Measurements from ENCODE around the gene AHNAK. TPM values are rescaled to one million over a fixed set of nuclear protein-coding genes. Genes with fewer than 3 reads are reported as not detected.
"Not testable (repeated sequence)": the region's sequence is repeated elsewhere in the genome, so short reads cannot be mapped to it uniquely, and the experiment has no call there.

The AHNAK gene
- total RNA-seq, 1 donor from 2014 or later: 136 TPM

DNA sequence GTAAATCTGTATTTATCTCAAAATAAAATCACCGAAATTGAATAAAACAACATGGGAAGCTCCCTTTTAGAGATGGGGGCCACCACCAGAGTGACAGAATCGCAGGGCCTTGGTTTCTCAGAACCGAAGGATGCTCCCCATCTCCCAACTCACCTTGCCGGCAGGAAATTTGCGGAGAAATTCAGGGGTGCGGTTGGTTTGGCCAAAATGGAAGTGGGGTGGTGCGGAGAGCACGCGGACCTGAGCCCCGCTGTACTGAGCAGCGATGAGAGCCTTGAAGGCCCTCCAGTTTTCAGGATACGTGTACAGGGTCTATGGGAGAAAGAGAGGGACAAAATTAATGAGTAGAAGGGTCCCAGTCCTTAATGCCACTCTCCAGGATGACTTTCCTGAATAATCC is 25.8 kb upstream of the AHNAK start:
- H3K27ac Mint-ChIP-seq (ENCODE audit: unreplicated experiment): no peak overlapping the region
- TF ChIP-seq, protein P1, sequence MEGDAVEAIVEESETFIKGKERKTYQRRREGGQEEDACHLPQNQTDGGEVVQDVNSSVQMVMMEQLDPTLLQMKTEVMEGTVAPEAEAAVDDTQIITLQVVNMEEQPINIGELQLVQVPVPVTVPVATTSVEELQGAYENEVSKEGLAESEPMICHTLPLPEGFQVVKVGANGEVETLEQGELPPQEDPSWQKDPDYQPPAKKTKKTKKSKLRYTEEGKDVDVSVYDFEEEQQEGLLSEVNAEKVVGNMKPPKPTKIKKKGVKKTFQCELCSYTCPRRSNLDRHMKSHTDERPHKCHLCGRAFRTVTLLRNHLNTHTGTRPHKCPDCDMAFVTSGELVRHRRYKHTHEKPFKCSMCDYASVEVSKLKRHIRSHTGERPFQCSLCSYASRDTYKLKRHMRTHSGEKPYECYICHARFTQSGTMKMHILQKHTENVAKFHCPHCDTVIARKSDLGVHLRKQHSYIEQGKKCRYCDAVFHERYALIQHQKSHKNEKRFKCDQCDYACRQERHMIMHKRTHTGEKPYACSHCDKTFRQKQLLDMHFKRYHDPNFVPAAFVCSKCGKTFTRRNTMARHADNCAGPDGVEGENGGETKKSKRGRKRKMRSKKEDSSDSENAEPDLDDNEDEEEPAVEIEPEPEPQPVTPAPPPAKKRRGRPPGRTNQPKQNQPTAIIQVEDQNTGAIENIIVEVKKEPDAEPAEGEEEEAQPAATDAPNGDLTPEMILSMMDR (IDR thresholded peaks at IDR 0.05; ENCODE audit: unreplicated experiment): no peak
- H3K4me1 Mint-ChIP-seq (ENCODE audit: unreplicated experiment): peaks cover 62% of the 10 kb centered on the region

DNA sequence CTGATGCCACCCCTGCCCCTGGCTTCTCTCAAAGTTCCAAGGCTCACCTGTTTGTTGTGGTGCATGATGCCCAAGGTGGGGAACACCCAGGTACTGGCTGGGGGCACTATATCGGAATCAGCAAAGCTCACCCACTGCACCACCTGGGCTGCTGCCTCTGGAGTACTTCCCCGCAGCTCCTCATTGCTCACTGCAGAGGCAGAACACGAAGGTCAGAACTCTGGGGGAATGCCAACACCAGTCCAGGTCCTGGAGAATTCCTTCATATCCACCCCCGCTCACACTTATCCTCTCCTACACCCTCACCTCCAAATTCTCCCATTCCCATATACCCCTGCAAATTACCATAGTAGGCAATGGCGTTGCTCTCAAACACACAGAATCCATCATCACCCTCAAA is 24.9 kb upstream of the AHNAK start:
- H3K9me3 Mint-ChIP-seq (ENCODE audit: unreplicated experiment); H3K27me3 Mint-ChIP-seq (ENCODE audit: unreplicated experiment); DNase-seq (ENCODE audit: low spot score): not testable (repeated sequence)
- Mint-ChIP-seq H3K27ac (ENCODE audit: unreplicated experiment) (peak overlapping the region; percentile 49), H3K4me1 (ENCODE audit: unreplicated experiment) (peaks cover 56% of the 10 kb centered on the region), H3K36me3 (ENCODE audit: low read depth, unreplicated experiment) (peaks cover 54% of the 10 kb centered on the region), H3K4me3 (ENCODE audit: unreplicated experiment) (peak overlapping the region; percentile 99)

More for the DNA sequence above, 25.8 kb upstream of the AHNAK start:
- Mint-ChIP-seq H3K27me3 (ENCODE audit: unreplicated experiment) (peaks cover 8% of the 10 kb centered on the region), H3K4me3 (ENCODE audit: unreplicated experiment) (peak overlapping the region; percentile 99), H3K36me3 (ENCODE audit: low read depth, unreplicated experiment) (peaks cover 49% of the 10 kb centered on the region), H3K9me3 (ENCODE audit: unreplicated experiment) (no peaks in the 10 kb centered on the region)
- no peak for DNase-seq (ENCODE audit: low spot score)

- DNase-seq (ENCODE audit: low spot score); H3K9me3 Mint-ChIP-seq (ENCODE audit: unreplicated experiment); H3K27me3 Mint-ChIP-seq (ENCODE audit: unreplicated experiment): not testable (repeated sequence)
- H3K27ac Mint-ChIP-seq (ENCODE audit: unreplicated experiment): peak overlapping the region; percentile 20
- peak overlapping the region; percentile 81 for H3K4me3 Mint-ChIP-seq (ENCODE audit: unreplicated experiment)
- H3K36me3 Mint-ChIP-seq (ENCODE audit: low read depth, unreplicated experiment): peaks cover 58% of the 10 kb centered on the region
- H3K4me1 Mint-ChIP-seq (ENCODE audit: unreplicated experiment): peaks cover 50% of the 10 kb centered on the region
Measured at GRCh38 chr11:62570903-62571302, 24.3 kb upstream of the AHNAK start.

DNA sequence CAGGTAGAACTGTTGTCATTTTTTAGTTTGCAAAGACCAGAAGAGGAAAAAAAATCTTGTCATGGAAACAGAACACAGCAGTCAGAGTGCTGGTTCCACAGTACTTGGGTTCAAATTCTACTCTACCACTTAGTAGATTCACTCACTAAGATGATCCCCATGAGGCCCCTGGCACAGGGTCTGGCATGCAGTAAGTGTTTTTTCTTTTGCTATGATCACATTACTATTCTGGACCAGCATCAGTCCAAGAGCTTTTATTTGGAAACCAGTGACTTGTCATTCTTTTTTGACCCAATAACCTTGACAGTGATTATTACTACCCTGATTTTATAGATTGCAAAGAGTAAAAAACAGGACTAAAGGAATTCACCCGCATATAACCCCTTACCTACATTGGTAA is 23.0 kb upstream of the AHNAK start:
- Mint-ChIP-seq H3K27ac (ENCODE audit: unreplicated experiment) (no peak overlapping the region), H3K36me3 (ENCODE audit: low read depth, unreplicated experiment) (peaks cover 59% of the 10 kb centered on the region), H3K9me3 (ENCODE audit: unreplicated experiment) (no peaks in the 10 kb centered on the region), H3K27me3 (ENCODE audit: unreplicated experiment) (no peaks in the 10 kb centered on the region), H3K4me1 (ENCODE audit: unreplicated experiment) (peaks cover 37% of the 10 kb centered on the region), H3K4me3 (ENCODE audit: unreplicated experiment) (no peak overlapping the region)
- TF ChIP-seq, protein P1 (IDR thresholded peaks at IDR 0.05; ENCODE audit: unreplicated experiment): no peak
- no peak for DNase-seq (ENCODE audit: low spot score)

GRCh38 chr11:62567018-62567633 is 20.5 kb upstream of the AHNAK start:
- DNase-seq (ENCODE audit: low spot score): no peak
- Mint-ChIP-seq H3K27me3 (ENCODE audit: unreplicated experiment) (no peaks in the 10 kb centered on the region), H3K4me1 (ENCODE audit: unreplicated experiment) (peaks cover 19% of the 10 kb centered on the region), H3K36me3 (ENCODE audit: low read depth, unreplicated experiment) (peaks cover 46% of the 10 kb centered on the region), H3K27ac (ENCODE audit: unreplicated experiment) (no peak overlapping the region), H3K4me3 (ENCODE audit: unreplicated experiment) (peak overlapping the region; percentile 11), H3K9me3 (ENCODE audit: unreplicated experiment) (no peaks in the 10 kb centered on the region)
- TF ChIP-seq, protein P1 (IDR thresholded peaks at IDR 0.05; ENCODE audit: unreplicated experiment): no peak

DNA sequence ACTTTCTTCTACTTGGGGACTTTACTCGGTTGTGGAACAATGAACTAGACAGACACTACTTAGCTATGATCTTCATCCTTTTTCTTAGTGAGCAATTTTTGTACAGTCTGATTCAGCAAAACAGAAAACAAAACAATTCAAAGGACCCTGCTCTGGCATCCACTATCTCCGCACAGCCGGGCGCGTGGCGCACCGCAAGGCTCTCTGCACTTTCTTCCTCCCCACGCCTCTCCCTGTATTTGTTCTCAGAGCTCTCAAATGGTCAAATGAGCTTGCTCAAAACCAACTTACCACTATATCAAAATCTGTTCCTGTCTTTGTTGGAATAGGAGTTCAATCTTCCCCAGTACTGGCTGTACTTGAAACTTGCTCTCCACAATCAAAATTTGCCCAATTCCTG is 19.6 kb upstream of the AHNAK start:
- Mint-ChIP-seq H3K27ac (ENCODE audit: unreplicated experiment) (peak overlapping the region; percentile 27), H3K27me3 (ENCODE audit: unreplicated experiment) (no peaks in the 10 kb centered on the region), H3K36me3 (ENCODE audit: low read depth, unreplicated experiment) (peaks cover 41% of the 10 kb centered on the region), H3K4me3 (ENCODE audit: unreplicated experiment) (peak overlapping the region; percentile 21), H3K9me3 (ENCODE audit: unreplicated experiment) (no peaks in the 10 kb centered on the region), H3K4me1 (ENCODE audit: unreplicated experiment) (peaks cover 17% of the 10 kb centered on the region)
- DNase-seq (ENCODE audit: low spot score): no peak
- TF ChIP-seq, protein P1 (IDR thresholded peaks at IDR 0.05; ENCODE audit: unreplicated experiment): no peak
